HEK293T (cell line): ENCODE results near the gene ZNF622.

ENCODE experiments used
- CTCF ChIA-PET: fragments of 350-600 bp; formaldehyde crosslinking; extraction: SDS; loops from one replicate; lab custom pipeline; 2021; ENCODE audit warnings: antibody characterized with exemption, inconsistent platforms; lab: Yijun Ruan, JAX
- POLR2A ChIA-PET: fragments of 350-600 bp; formaldehyde crosslinking; extraction: SDS; loops from one replicate; lab custom pipeline; 2020; ENCODE audit warnings: antibody characterized with exemption, inconsistent platforms; lab: Yijun Ruan, JAX
- DNase-seq: peaks from one replicate; pipeline ENCODE4 v3.0.0; 2012; ENCODE audit warnings: mixed read lengths; ENCODE audit errors: extremely low spot score
- ARNT ChIP-seq: fragments of 450-650 bp; IDR thresholded peaks from 2 replicates; pipeline ENCODE4 v1.6.1; 2017; ENCODE audit warnings: mild to moderate bottlenecking
- BHLHE40 ChIP-seq: fragments of 450-650 bp; IDR thresholded peaks from 2 replicates; pipeline ENCODE4 v1.6.1; 2016; ENCODE audit warnings: mild to moderate bottlenecking, moderate library complexity, borderline replicate concordance
- CTBP1 ChIP-seq: fragments of 450-650 bp; IDR thresholded peaks from 2 replicates; pipeline ENCODE4 v1.6.1; 2016; ENCODE audit warnings: borderline replicate concordance
- ELF4 ChIP-seq: fragments of 450-650 bp; IDR thresholded peaks from 2 replicates; pipeline ENCODE4 v1.6.1; 2017; ENCODE audit warnings: antibody characterized with exemption
- FOXA1 ChIP-seq: fragments of 450-650 bp; IDR thresholded peaks from 2 replicates; pipeline ENCODE4 v1.6.1; 2016; ENCODE audit warnings: mild to moderate bottlenecking
- FOXK2 ChIP-seq: fragments of 450-650 bp; IDR thresholded peaks from 2 replicates; pipeline ENCODE4 v1.6.1; 2016; ENCODE audit warnings: mild to moderate bottlenecking
- FOXM1 ChIP-seq: fragments of 450-650 bp; IDR thresholded peaks from 2 replicates; pipeline ENCODE4 v1.6.1; 2017; ENCODE audit warnings: mild to moderate bottlenecking, borderline replicate concordance
- HDGF ChIP-seq: fragments of 450-650 bp; IDR thresholded peaks from 2 replicates; pipeline ENCODE4 v1.6.1; 2017; ENCODE audit warnings: antibody characterized with exemption, borderline replicate concordance
- L3MBTL2 ChIP-seq: fragments of 450-650 bp; conservative IDR thresholded peaks from 2 replicates; pipeline ENCODE4 v1.6.1; 2016; ENCODE audit warnings: mild to moderate bottlenecking
- LEF1 ChIP-seq: fragments of 450-650 bp; IDR thresholded peaks from 2 replicates; pipeline ENCODE4 v1.6.1; 2017; ENCODE audit warnings: mild to moderate bottlenecking, borderline replicate concordance
- NFRKB ChIP-seq: fragments of 450-650 bp; IDR thresholded peaks from 2 replicates; pipeline ENCODE4 v1.6.1; 2016; ENCODE audit warnings: mild to moderate bottlenecking, moderate library complexity
- PKNOX1 ChIP-seq: fragments of 450-650 bp; IDR thresholded peaks from 2 replicates; pipeline ENCODE4 v1.6.1; 2016
- SP1 ChIP-seq: fragments of 450-650 bp; IDR thresholded peaks from 2 replicates; pipeline ENCODE4 v1.6.1; 2017
- SUZ12 ChIP-seq: fragments of 450-650 bp; IDR thresholded peaks from 2 replicates; pipeline ENCODE4 v1.6.1; 2016; ENCODE audit warnings: mild to moderate bottlenecking
- TARDBP ChIP-seq: fragments of 450-650 bp; IDR thresholded peaks from 2 replicates; pipeline ENCODE4 v1.6.1; 2016
- ZNF384 ChIP-seq: fragments of 450-650 bp; IDR thresholded peaks from 2 replicates; pipeline ENCODE4 v1.6.1; 2016

Gene ZNF622

GRCh38 chr5:16504571-16504970 is 39.0 kb upstream of the ZNF622 start:
- no peak for DNase-seq
- CTCF ChIA-PET: interaction anchor here (0.6 kb wide), 1 partner anchor 1777 kb away, joined by 3 read pairs; no protein-coding TSS in a partner anchor
- no peak for TF ChIP-seq FOXA1
- TF ChIP-seq ZNF384: no peak
- TF ChIP-seq FOXM1: no peak
- no peak for TF ChIP-seq PKNOX1
- no peak for TF ChIP-seq LEF1
- TF ChIP-seq SUZ12: no peak
- no peak for TF ChIP-seq FOXK2
- no peak for TF ChIP-seq NFRKB
- no peak for TF ChIP-seq BHLHE40
- POLR2A ChIA-PET: no interaction called here

GRCh38 chr5:16502866-16503265 is 37.3 kb upstream of the ZNF622 start:
- TF ChIP-seq NFRKB (no peak), HDGF (no peak), SP1 (no peak), SUZ12 (no peak), FOXA1 (no peak), LEF1 (no peak), FOXK2 (no peak), ELF4 (no peak), PKNOX1 (no peak), L3MBTL2 (no peak), BHLHE40 (no peak), ARNT (no peak), ZNF384 (no peak), TARDBP (no peak)
- POLR2A ChIA-PET: no interaction called here

GRCh38 chr5:16500024-16500423 is 34.4 kb upstream of the ZNF622 start:
- no peak for DNase-seq
- no peak for TF ChIP-seq PKNOX1
- no peak for TF ChIP-seq NFRKB
- TF ChIP-seq ZNF384: no peak
- no peak for TF ChIP-seq CTBP1
- TF ChIP-seq FOXK2: no peak
- no peak for TF ChIP-seq ELF4
- CTCF ChIA-PET: interaction anchor here (1.3 kb wide), 1 partner anchor 10 kb away, joined by 5 read pairs; no protein-coding TSS in a partner anchor
- POLR2A ChIA-PET: no interaction called here

More at GRCh38 chr5:16502866-16503265, 37.3 kb upstream of the ZNF622 start:
- CTCF ChIA-PET: interaction anchor here (0.8 kb wide), 1 partner anchor 712 kb away, joined by 5 read pairs; no protein-coding TSS in a partner anchor
- no peak for DNase-seq

GRCh38 chr5:16497546-16497945 is 31.9 kb upstream of the ZNF622 start:
- TF ChIP-seq L3MBTL2 (no peak), TARDBP (no peak), ELF4 (no peak), NFRKB (no peak), CTBP1 (no peak)
- ChIA-PET POLR2A (no interaction called here), CTCF (no interaction called here)
- DNase-seq: no peak

- POLR2A ChIA-PET: no interaction called here
- no peak for TF ChIP-seq LEF1
- TF ChIP-seq ELF4: no peak
- no peak for TF ChIP-seq HDGF
- no peak for TF ChIP-seq SUZ12
- CTCF ChIA-PET: no interaction called here
- no peak for DNase-seq
Observed at GRCh38 chr5:16493261-16493660, 27.7 kb upstream of the ZNF622 start.

- ChIA-PET POLR2A (no interaction called here), CTCF (interaction anchor here (0.7 kb wide), 1 partner anchor 709 kb away, joined by 3 read pairs; no protein-coding TSS in a partner anchor)
- no peak for TF ChIP-seq FOXM1
- TF ChIP-seq BHLHE40: no peak
- no peak for TF ChIP-seq CTBP1
- no peak for TF ChIP-seq TARDBP
- TF ChIP-seq HDGF: no peak
- TF ChIP-seq SP1: no peak
- TF ChIP-seq ARNT: no peak
- no peak for TF ChIP-seq FOXA1
- no peak for TF ChIP-seq NFRKB
- no peak for DNase-seq
Observed at GRCh38 chr5:16492398-16493140, 27.0 kb upstream of the ZNF622 start.
